GM19193 (cell line): ENCODE results near the gene IFT88.

ENCODE experiments used
- POLR2A ChIP-seq: IDR thresholded peaks from 4 replicates; pipeline ENCODE4 v1.6.1; 2011; ENCODE audit not compliant: insufficient read depth, insufficient read length; ENCODE audit errors: extremely low read depth

Gene IFT88

DNA sequence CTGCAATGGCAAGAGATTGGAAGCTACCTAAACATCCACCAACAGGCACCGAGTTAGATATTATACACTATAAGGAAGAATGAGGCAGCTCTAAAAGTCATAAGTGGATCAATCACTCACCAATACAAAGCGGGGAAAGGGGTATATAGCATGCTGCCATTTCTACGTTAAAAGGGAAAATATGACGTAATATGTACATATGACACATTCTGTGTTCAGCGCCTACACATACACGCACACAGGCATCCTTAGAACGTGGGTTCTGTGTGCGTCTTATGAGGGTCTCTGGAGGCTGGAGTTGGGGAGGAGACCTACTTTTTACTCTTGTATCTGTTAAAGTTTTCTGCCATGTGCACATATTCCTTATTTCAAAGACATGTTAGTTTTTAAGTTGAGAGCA lies 142.4 kb downstream of the IFT88 start:
- no peak for TF ChIP-seq POLR2A

- no peak for TF ChIP-seq POLR2A
Measured at GRCh38 chr13:20709782-20710181, 142.8 kb downstream of the IFT88 start.

- TF ChIP-seq POLR2A, result no peak
Measured at GRCh38 chr13:20711301-20712044, 144.5 kb downstream of the IFT88 start.

DNA sequence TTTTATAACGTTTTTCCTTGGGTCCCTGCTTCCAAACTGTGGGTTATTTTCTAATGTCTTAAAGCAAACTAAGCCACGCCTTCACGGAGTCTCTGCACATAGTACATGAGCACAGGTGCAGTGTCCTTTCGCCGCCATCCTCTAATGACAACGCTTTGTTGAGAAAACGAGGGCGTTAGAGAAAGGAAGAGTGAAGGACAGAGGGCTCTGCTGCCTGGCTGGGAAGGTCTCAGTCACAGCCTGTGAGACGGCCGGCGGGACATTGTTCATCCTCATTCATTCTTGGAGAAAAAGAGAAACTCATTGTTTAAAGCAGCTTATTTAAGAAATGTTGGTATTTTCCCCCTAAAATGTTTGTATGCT lies 146.0 kb downstream of the IFT88 start:
- TF ChIP-seq POLR2A, result no peak

DNA sequence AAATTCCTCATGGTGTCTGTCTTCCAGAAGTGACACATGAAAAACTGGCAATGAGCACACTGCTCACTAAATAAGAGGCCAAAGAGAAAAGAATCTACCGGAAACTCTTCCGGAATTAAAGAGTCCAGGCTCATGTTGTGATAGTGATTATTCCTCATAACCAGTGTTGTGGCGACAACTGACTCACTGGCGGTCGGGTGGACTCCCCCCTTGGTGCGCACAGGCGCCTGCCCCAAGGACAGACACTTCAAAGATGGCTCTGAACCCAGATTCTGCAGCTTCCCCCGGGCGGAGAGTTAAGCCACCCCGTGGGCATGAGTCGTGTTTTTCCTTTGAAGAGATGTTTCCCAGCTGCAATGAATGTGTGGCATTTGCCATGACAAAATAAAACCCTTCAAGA lies 146.8 kb downstream of the IFT88 start:
- TF ChIP-seq POLR2A, result no peak

GRCh38 chr13:20714161-20714560 lies 147.2 kb downstream of the IFT88 start:
- TF ChIP-seq POLR2A, result no peak

- TF ChIP-seq POLR2A, result no peak
Measured at GRCh38 chr13:20714563-20715329, 147.8 kb downstream of the IFT88 start.

DNA sequence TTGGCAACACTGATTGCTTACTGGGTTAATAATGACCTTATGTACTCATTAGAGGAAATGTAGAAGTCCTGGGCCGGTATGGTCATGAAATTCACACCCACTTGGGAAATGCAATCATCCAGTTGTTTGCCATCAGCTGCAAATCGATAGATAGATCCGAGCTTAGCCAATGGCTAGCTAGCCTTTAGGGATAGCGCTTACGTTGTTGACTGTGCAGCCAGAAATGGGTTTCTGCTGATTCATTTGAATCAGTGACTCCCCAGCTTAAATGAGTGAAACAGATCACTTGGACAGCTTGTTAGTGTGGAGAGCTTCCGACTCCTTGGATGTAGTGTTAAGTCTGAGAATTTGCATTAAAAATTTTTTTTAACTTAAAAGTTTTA lies 148.4 kb downstream of the IFT88 start:
- no peak for TF ChIP-seq POLR2A

DNA sequence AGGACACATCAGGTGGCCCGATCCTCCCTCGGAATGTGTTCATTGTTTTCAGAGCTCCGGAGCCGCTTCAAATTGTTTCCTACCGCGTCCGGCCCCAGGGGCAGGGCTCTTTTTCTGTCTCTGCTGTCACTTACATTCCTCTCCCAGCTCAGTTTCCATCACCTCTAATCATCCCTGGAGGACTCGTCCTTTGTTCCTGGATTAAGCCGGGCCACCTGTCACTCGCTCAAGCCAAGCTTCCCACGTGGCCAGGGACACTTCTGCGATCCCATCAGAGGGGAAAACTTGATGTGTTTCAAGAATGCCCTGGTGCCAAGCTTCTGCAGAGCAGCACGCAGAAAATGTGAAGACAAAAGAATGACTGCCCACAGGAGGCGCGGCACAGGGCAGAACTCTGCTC lies 150.0 kb downstream of the IFT88 start:
- TF ChIP-seq POLR2A, result no peak

DNA sequence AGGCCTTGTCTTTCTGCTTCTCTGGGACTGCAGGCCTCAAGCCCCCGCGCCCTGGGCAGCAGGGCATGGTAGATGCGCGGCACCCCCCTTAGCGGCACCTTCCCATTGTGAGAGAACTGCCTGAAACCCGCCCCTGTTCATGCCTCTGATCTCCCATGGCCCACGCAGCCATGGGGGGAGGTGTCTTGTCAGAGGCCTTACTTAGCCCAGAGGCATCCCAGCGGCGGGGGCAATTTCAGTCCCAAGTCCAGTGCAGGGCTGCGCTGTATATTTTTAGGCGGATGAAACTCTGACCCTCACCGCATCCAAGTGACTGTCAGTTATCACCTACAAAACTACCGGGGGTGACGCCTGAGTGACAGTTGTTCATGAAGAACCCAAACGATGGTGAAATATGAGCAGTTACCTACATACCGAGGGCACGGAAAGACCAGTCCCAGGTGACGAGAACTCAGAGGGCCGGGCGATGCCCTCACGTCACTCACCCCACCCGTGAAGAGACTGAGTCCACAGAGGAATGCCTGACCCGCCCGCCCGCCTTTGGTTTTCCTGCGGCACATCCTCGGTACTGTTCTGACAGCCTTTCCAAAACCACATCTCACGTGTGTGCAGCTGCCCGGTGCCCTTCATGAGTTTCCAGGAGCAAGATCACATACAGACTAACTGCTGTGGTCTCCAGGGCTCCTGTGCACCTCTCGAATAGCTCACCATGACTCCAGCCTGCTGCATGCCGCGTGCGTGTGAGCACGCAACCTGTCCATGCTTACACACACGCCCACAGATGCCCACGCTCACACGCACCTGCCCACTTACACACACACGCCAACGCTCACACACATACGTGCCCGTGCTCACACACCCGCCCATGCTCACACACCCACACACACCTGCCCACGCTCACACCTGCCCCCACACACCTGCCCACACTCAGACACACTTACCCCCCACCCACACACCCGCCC lies 150.9 kb downstream of the IFT88 start:
- TF ChIP-seq POLR2A, result no peak

GRCh38 chr13:20718958-20719566 lies 152.1 kb downstream of the IFT88 start:
- TF ChIP-seq POLR2A, result no peak

- TF ChIP-seq POLR2A, result no peak
Measured at GRCh38 chr13:20719783-20720182, 152.8 kb downstream of the IFT88 start.

- no peak for TF ChIP-seq POLR2A
Measured at GRCh38 chr13:20720499-20720898, 153.5 kb downstream of the IFT88 start.

DNA sequence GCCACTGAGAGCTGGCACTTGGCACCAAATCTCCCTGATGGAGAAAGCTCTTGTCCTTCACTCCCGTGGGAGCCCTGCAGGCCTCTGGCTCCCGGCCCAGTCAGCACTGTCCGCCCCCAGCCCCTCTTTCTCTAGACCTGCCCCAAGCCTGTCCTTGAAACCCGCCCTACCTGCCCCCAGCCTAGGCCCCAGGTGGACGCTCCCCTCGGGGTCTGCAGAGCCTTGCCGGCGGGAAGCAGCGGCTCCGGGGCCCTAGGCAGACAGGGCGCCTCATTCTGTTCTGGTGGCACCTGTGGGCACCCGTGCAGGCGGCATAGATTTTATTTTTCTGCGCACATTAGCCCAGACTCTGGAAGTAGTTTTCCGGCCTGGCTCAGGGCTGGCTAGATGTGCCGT lies 154.1 kb downstream of the IFT88 start:
- no peak for TF ChIP-seq POLR2A

DNA sequence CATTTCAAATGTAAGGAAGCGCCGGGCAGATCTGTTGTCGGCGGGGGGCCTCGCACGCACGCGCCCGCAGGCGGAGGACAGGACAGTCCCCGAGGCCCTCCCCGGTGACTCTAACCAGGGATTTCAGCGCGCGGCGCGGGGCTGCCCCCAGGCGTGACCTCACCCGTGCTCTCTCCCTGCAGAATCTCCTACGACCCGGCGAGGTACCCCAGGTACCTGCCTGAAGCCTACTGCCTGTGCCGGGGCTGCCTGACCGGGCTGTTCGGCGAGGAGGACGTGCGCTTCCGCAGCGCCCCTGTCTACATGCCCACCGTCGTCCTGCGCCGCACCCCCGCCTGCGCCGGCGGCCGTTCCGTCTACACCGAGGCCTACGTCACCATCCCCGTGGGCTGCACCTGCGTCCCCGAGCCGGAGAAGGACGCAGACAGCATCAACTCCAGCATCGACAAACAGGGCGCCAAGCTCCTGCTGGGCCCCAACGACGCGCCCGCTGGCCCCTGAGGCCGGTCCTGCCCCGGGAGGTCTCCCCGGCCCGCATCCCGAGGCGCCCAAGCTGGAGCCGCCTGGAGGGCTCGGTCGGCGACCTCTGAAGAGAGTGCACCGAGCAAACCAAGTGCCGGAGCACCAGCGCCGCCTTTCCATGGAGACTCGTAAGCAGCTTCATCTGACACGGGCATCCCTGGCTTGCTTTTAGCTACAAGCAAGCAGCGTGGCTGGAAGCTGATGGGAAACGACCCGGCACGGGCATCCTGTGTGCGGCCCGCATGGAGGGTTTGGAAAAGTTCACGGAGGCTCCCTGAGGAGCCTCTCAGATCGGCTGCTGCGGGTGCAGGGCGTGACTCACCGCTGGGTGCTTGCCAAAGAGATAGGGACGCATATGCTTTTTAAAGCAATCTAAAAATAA lies 154.7 kb downstream of the IFT88 start:
- no peak for TF ChIP-seq POLR2A

- no peak for TF ChIP-seq POLR2A
Measured at GRCh38 chr13:20727856-20728255, 160.9 kb downstream of the IFT88 start.
